Measurements from ENCODE around the gene SMIM10L2A. TPM values are rescaled to one million over a fixed set of nuclear protein-coding genes. Genes with fewer than 3 reads are reported as not detected.
"Not testable (repeated sequence)": the region's sequence is repeated elsewhere in the genome, so short reads cannot be mapped to it uniquely, and the experiment has no call there.

SMIM10L2A gene
- total RNA-seq, 1 donor from 2014 or later: 0.21 TPM

DNA sequence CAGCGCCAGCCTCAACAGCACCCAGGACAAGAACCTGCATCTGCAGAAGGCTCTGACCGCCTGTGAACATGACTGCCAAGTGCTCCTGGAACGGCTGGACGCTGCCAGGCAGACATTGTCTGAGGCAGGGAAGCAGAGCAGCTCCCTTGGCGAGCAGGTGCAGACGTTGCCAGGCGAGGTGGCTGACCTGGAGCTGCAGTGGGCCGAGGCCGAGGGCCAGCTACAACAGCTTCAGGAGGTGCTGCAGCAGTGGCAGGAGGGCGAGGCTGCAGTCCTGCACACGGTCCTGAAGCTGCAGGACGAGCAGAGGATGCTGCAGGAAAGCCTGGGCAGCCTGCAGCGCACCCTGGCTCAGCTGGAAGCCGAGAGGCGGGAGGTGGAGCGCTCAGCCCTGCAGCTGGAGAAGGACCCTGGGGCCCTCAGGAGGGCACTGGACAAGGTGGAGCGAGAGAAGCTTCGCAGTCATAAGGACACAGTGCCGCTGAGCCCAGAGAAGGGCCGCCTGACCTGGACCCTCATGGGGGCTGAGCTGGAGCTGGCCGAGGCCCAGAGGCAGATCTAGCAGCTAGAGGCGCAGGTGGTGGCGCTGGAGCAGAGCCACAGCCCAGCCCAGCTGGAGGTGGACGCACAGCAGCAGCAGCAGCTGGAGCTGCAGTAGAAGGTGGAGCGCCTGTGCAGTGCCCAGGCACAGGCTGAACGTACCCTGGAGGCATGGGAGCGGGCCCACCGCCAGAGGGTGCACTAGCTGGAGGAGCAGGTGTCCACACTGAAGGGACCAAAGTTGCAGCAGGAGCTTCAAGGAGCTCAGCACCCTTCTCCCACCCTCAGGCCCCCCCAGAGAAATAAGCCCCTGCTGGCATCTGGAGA, 16.4 kb downstream of the SMIM10L2A start:
- H3K9me3 Mint-ChIP-seq: no peaks in the 10 kb centered on the region
- H3K27me3 Mint-ChIP-seq (ENCODE audit: low read depth): peaks cover 11% of the 10 kb centered on the region
- no peak for DNase-seq (ENCODE audit: low spot score)
- no peaks in the 10 kb centered on the region for H3K36me3 Mint-ChIP-seq (ENCODE audit: low read depth)
- no peak overlapping the region for H3K4me3 Mint-ChIP-seq (ENCODE audit: low read depth)
- no peak overlapping the region for H3K27ac Mint-ChIP-seq
- H3K4me1 Mint-ChIP-seq (ENCODE audit: low read depth): no peaks in the 10 kb centered on the region
- intact Hi-C loops (cut with micrococcal nuclease): no loop called here

DNA sequence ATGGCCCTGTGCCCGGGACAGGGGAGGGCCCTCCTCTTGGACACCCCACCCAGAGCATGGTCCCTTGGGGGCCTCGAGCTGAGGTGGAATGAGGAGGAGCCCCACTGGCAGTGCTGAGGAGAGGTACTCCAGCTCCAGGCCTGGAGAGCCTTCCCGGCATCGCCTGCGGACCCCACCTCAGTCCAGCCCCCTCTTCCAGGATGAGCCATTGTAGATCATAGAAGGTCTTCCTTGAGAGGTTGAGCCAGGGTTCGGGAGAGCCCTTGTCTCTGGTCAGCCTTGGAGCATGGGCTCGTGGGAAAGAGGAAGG, 16.9 kb downstream of the SMIM10L2A start:
- DNase-seq (ENCODE audit: low spot score): no peak
- Mint-ChIP-seq H3K4me1 (ENCODE audit: low read depth) (no peaks in the 10 kb centered on the region), H3K27me3 (ENCODE audit: low read depth) (peaks cover 11% of the 10 kb centered on the region), H3K36me3 (ENCODE audit: low read depth) (no peaks in the 10 kb centered on the region), H3K27ac (no peak overlapping the region), H3K4me3 (ENCODE audit: low read depth) (no peak overlapping the region), H3K9me3 (no peaks in the 10 kb centered on the region)
- intact Hi-C loops (cut with micrococcal nuclease): no loop called here

DNA sequence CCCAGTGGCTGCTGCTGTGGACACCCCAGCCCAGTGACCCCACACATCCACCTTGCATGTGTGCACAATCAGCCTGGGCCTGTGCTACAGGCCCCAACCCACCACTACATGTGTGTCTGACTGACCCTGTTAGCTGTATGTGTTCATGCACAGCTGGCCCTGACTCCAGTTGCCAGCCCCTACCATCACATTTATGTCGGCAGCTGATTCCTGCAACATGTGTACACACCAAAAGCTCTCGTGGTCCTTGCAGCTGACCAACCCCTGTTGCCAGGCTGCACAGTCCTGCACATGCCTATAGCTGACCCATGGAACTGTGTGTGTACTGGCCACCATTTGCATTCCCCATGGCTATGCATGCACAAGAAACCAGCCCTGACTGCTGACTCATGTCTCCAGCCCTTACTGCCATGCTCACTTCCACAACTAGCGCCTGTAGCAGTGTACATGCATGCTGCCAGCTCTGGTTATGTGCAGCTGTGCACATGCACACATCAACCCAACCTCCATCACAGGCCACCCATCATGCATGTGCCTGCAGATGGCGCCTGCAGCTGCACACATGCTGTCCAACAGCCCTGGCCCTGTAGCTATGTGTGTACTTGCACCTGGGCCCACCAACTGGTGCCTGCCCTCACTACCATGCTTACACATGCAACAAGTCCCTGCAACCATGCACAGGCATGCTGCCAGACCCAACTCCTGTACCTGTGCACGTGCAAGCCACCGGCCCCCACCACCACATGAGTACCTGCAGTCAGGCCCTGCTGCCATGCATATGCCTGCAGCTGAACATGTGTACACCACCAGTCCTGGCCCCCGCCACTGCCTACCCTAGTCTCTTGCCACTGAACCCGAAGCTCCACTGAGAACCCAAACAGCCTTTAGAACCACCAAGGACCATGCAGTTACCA, 28.1 kb downstream of the SMIM10L2A start:
- no peaks in the 10 kb centered on the region for H3K9me3 Mint-ChIP-seq
- no peaks in the 10 kb centered on the region for H3K36me3 Mint-ChIP-seq (ENCODE audit: low read depth)
- H3K4me3 Mint-ChIP-seq (ENCODE audit: low read depth): no peak overlapping the region
- no peak for DNase-seq (ENCODE audit: low spot score)
- intact Hi-C loops (cut with micrococcal nuclease): no loop called here
- no peak overlapping the region for H3K27ac Mint-ChIP-seq
- H3K4me1 Mint-ChIP-seq (ENCODE audit: low read depth): no peaks in the 10 kb centered on the region
- H3K27me3 Mint-ChIP-seq (ENCODE audit: low read depth): peaks cover under 1% of the 10 kb centered on the region

DNA sequence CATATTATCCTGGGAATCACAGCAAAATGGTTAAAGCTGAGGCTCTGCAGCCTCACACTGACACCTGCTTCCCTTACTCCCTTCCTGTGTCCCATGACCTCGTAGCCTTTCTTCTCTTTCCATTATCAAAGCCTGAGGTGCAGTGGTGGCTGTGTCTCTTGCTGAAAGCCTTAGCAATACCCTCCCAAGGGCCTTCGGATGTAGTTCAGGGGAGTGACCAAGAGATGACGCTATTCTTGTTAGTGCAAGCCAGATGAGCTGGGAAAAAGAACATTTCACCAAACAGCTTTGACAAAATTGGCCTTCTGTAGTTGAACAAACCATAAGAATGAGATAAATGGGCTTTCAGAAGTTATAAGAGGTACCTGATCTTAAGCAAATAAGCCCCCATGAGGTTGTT, 31.6 kb downstream of the SMIM10L2A start:
- intact Hi-C loops (cut with micrococcal nuclease): no loop called here
- peaks cover 10% of the 10 kb centered on the region for H3K27me3 Mint-ChIP-seq (ENCODE audit: low read depth)
- no peak overlapping the region for H3K27ac Mint-ChIP-seq
- H3K36me3 Mint-ChIP-seq (ENCODE audit: low read depth): peaks cover 3% of the 10 kb centered on the region
- no peaks in the 10 kb centered on the region for H3K4me1 Mint-ChIP-seq (ENCODE audit: low read depth)
- no peak for DNase-seq (ENCODE audit: low spot score)
- H3K4me3 Mint-ChIP-seq (ENCODE audit: low read depth): no peak overlapping the region
- H3K9me3 Mint-ChIP-seq: peaks cover 7% of the 10 kb centered on the region

DNA sequence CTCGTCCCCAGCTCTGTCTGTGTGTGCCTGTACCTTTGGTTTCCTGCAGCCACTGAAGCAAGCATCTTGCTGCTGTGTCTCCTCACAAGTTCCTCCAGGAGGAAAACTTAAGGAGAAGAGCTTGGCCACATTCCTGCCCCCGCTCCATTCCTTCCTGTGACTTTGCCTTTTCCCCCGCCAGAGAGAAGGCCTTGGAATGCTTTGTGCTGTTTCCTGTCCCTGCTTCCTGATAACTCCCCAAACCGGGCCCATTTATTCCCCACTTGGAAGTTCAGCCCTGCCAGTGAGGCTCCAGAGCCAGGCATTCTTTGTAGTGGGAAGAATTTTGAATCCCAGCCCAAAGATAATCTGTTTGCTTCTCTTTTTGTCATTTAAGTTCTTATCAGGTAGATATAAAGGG, 33.1 kb downstream of the SMIM10L2A start:
- no peak for DNase-seq (ENCODE audit: low spot score)
- Mint-ChIP-seq H3K36me3 (ENCODE audit: low read depth) (peaks cover 3% of the 10 kb centered on the region), H3K27ac (no peak overlapping the region), H3K4me3 (ENCODE audit: low read depth) (no peak overlapping the region), H3K9me3 (peaks cover 7% of the 10 kb centered on the region), H3K4me1 (ENCODE audit: low read depth) (no peaks in the 10 kb centered on the region), H3K27me3 (ENCODE audit: low read depth) (peaks cover 13% of the 10 kb centered on the region)
- intact Hi-C loops (cut with micrococcal nuclease): no loop called here

DNA sequence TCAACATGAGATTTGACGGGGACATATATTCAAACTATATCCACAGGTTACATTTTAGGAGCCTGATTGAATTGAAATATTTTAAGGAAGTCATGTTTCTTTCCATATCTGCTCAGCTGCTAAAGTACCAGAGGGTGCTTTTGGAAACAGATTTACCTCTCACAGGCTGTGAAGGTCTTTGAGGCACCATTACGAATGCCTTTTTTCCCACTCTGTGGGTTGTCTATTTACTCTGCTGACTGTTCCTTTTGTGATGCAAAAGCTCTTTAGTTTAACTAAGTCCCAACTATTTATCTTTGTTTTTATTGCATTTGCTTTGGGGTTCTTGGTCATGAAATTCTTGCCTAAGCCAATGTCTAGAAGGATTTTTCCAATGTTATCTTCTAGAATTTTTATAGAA, 40.0 kb downstream of the SMIM10L2A start:
- H3K27me3 Mint-ChIP-seq (ENCODE audit: low read depth): peaks cover 15% of the 10 kb centered on the region
- intact Hi-C loops (cut with micrococcal nuclease); H3K9me3 Mint-ChIP-seq; H3K27ac Mint-ChIP-seq; H3K4me3 Mint-ChIP-seq (ENCODE audit: low read depth); H3K4me1 Mint-ChIP-seq (ENCODE audit: low read depth); DNase-seq (ENCODE audit: low spot score); H3K36me3 Mint-ChIP-seq (ENCODE audit: low read depth): not testable (repeated sequence)

DNA sequence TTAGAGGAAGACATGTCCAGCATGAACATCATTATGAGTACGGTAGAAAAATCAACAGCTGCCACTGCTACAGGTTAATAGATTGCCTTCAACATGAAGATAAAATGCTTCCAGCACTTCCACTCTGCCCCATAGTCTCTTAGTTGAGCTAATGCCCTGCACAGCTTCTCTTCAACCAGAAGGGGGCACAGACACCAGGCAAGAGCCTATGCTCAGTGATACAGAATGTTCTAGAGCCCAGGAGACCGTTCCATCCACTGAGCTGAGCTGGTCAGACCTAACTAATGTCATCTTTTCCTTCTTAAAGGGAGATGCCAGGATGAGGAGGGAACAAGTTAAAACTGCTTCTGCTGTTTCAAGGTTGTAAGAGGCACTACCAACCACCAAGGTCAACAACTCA, 42.2 kb downstream of the SMIM10L2A start:
- Mint-ChIP-seq H3K27me3 (ENCODE audit: low read depth) (peaks cover 15% of the 10 kb centered on the region), H3K4me1 (ENCODE audit: low read depth) (no peaks in the 10 kb centered on the region), H3K4me3 (ENCODE audit: low read depth) (no peak overlapping the region), H3K9me3 (no peaks in the 10 kb centered on the region), H3K36me3 (ENCODE audit: low read depth) (no peaks in the 10 kb centered on the region), H3K27ac (no peak overlapping the region)
- intact Hi-C loops (cut with micrococcal nuclease): no loop called here
- no peak for DNase-seq (ENCODE audit: low spot score)

DNA sequence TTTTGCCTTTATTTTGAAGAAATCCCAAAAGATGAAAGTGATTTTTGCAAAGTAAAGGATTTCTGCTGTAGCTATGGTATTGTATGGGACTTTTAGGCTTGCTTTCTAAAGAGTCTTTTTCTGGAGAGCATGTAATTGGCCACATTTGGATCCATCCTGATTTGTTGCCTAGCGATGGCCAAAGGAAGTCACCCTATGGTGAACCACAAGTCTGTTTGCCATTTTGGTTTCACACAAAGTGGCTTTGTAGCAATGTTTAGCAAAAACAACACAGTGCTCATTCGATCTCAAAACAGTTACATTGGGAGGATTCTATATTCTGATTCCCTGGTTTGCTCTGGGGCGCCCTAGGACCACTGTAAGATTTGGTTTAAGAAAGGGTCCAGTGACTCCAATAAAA, 54.6 kb downstream of the SMIM10L2A start:
- Mint-ChIP-seq H3K4me1 (ENCODE audit: low read depth) (peaks cover 5% of the 10 kb centered on the region), H3K9me3 (no peaks in the 10 kb centered on the region), H3K27me3 (ENCODE audit: low read depth) (peaks cover 29% of the 10 kb centered on the region), H3K36me3 (ENCODE audit: low read depth) (no peaks in the 10 kb centered on the region), H3K27ac (no peak overlapping the region), H3K4me3 (ENCODE audit: low read depth) (no peak overlapping the region)
- DNase-seq (ENCODE audit: low spot score): no peak
- intact Hi-C loops (cut with micrococcal nuclease): no loop called here

DNA sequence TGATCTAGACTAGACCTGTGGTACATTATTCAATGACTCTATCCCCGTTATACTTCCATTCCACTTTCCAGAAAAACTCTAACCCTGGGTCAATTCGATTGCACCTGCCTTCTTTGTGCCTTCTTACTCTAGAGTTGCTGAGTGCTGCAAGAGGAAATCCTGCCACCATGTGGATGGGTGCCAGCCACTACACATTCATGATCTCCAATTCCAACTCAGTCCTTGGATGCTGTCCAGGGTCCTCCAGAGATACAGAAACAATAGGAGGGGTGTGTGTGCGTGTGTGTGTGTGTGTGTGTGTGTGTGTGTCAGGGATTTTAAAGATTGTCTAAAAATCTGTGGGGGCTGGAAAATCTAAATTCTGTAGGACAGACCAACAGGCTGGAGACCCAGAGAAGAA, 55.8 kb downstream of the SMIM10L2A start:
- peak; percentile 19 for DNase-seq (ENCODE audit: low spot score)
- no peaks in the 10 kb centered on the region for H3K9me3 Mint-ChIP-seq
- H3K27ac Mint-ChIP-seq: no peak overlapping the region
- H3K4me1 Mint-ChIP-seq (ENCODE audit: low read depth): peaks cover 5% of the 10 kb centered on the region
- H3K27me3 Mint-ChIP-seq (ENCODE audit: low read depth): peaks cover 24% of the 10 kb centered on the region
- H3K4me3 Mint-ChIP-seq (ENCODE audit: low read depth): no peak overlapping the region
- intact Hi-C loops (cut with micrococcal nuclease): loop anchor here (1.0 kb wide), 1 partner anchor 291 kb away; no protein-coding TSS in a partner anchor
- no peaks in the 10 kb centered on the region for H3K36me3 Mint-ChIP-seq (ENCODE audit: low read depth)

Other genes starting within 250 kb of the SMIM10L2A start
- not detected in 2 replicates for gene ETDA, start 169.9 kb upstream of the SMIM10L2A start, total RNA-seq
- not detected in 2 replicates for gene ETDC, start 112.5 kb upstream of the SMIM10L2A start, total RNA-seq
- gene ZNF75D, start 77.8 kb upstream of the SMIM10L2A start, total RNA-seq: 4.0 and 4.8 TPM in 2 replicates
- gene ZNF449, start 77.1 kb upstream of the SMIM10L2A start, total RNA-seq: 0.62 and 1.0 TPM in 2 replicates
- 27.1 and 29.4 TPM in 2 replicates for gene INTS6L, start 98.7 kb downstream of the SMIM10L2A start, total RNA-seq